ENCODE measurements around the gene MYH7B.

Gene MYH7B

DNA sequence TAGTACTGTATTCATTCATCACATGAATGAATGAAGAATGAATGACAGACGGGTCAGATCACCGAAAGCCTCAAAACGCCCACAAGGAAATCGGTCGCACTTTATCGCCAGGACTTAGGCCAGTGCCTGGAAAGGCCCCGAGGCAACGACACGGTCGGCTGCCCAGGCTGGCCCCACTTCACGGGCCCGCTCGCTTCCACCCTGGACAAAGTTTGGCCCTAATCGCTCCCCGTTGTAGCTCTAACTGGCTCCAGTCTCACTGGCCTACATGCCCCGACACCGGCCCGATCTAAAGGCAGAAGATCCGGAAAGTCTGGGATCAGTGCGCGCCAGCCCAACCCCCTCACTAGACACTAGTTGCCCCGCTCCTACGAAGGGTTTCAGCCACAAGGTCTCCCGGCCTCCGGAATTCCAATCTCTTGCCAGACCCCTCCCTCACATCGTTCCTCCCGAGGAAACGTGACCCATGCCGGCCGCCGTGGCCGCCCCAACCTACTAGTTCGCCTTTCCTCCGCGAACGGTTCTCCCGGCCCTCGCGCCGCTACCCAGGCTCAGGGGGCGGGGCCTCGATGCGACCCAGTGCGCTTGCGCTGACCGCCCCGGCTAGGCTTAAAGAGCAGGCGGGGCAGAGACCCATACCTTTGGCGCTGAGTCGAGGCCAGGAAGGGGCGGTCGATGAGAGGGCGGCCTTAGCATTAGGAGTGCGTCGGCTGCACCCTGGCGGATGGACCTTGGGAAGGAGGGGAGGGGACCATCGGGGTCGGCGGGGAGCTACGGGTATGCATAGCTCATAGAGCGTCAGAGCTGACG, at the start of gene MYH7B, which contains the start of gene GSS:
MYH7B (plus strand) TSS at position 638 of the 810 bp plus-strand sequence. CDS start 22,138 bp downstream, outside the sequence.
GSS (minus strand) TSS at position 576 of the 810 bp plus-strand sequence. CDS start 3,954 bp downstream, outside the sequence.
- Histone ChIP-seq H3K27me3 (ENCODE audit: insufficient read depth, low read length) (no peaks in the 10 kb centered on the region), H3K9me3 (ENCODE audit: low read length) (peaks cover 2% of the 10 kb centered on the region), H3K4me3 (ENCODE audit: low read length) (peak within 1 kb of the TSS; percentile 80), H2AFZ (ENCODE audit: low read depth, low read length) (peak within 1 kb of the TSS; percentile 81), H3K36me3 (ENCODE audit: insufficient read depth, low read length) (no peaks in the 10 kb centered on the region), H3K4me1 (ENCODE audit: insufficient read depth, low read length) (peaks cover 11% of the 10 kb centered on the region)

DNA sequence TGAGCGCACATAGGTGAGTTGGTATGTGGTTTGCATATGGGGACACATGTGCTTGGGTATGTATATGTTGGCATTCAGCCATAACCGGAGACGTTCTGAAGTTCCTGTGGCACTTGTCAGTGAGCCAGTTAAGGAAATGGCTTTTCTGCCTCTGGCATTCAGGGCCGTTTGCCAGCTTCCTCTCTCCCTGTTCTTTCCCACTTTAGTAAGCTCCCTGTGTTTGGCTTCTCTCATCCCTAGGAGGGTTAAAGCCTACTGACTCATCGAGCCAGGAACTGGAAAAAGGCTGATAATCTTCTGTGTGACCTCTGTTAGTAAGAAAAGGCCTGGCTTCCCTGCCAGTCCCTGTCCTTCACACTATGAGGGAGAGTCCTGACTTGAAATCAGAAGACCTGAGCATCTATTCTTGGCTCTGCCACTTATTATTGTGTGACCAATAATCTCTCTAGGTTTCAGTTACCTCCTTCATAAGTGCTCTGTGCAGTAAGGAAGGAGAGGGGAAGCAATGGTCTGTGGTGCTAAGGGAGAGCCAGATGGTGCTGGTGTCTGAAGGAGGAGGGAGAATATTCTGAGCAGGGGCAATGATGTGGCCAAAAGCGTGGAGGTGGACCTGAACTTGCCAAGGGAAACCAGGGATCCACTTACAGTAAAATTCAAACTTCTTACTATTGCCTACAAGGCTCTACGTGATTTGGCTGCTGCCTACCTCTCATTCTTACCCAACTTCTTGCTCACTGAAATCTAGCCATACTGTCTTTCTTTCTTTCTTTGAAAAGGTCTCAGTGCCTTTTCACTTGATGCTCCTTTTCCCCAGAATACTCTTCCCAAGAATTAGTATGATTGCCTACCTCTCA, 47.8 kb upstream of the MYH7B start:
- H3K36me3 ChIP-seq (ENCODE audit: insufficient read depth, low read length) = no peaks in the 10 kb centered on the region
- no peaks in the 10 kb centered on the region for H3K9me3 ChIP-seq (ENCODE audit: low read length)
- H3K4me3 ChIP-seq (ENCODE audit: low read length) = no peak overlapping the region
- H3K27me3 ChIP-seq (ENCODE audit: insufficient read depth, low read length) = no peaks in the 10 kb centered on the region
- no peak overlapping the region for H2AFZ ChIP-seq (ENCODE audit: low read depth, low read length)
- no peaks in the 10 kb centered on the region for H3K4me1 ChIP-seq (ENCODE audit: insufficient read depth, low read length)

DNA sequence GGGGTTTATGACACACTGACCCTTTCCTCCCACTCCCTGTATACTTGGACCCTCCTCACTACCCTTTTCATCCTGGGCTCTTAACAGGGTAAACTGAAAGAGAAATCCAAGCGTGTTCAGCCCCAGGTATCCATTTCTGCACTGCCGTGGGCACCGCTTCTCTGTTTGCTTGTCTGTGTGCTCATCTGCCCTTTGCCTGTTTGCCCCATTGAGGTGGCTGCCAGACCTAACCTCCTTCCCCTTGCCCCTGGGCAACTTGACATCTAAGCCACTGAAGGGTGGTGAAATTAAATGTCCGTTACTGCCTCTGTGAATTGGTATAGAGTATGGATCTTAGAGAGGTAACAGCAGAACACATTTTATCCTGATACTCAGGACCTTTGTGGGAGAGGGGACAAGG, 40.5 kb upstream of the MYH7B start:
- Histone ChIP-seq H3K27me3 (ENCODE audit: insufficient read depth, low read length) (no peaks in the 10 kb centered on the region), H3K9me3 (ENCODE audit: low read length) (no peaks in the 10 kb centered on the region), H3K4me1 (ENCODE audit: insufficient read depth, low read length) (no peaks in the 10 kb centered on the region), H3K36me3 (ENCODE audit: insufficient read depth, low read length) (peaks cover 2% of the 10 kb centered on the region), H2AFZ (ENCODE audit: low read depth, low read length) (no peak overlapping the region), H3K4me3 (ENCODE audit: low read length) (no peak overlapping the region)

DNA sequence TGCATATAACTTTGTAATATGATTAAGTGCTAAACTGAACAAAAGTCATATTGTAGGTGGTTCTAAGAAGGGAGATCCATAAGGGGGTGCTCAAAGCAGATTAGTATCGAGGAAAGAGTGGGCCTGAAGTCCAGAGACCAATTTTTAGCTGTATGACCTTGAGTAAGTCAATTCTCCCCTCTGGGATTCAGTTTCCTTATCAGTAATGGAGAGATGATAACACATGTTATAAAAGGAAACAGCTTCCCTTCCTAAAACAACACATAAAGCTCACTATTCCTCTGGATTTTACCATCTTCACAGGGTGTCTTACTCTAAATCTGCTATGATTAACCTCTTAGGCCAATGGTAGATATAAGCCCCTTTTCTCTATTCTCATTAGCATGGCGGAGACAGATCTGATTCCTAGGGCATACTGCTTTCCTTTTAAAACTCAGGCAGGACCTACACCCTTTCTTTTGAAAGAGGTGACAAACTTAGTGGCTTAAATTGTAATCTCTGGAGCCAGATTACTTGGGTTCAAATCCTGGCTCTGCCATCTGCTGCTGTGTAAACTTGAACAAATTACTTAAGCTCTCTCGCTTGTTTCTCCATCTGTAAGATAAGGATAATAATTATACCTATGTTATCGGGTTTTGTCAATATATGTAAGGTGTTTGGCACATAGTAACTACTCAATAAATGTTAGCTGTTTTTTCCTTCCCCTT, 39.8 kb upstream of the MYH7B start:
- no peaks in the 10 kb centered on the region for H3K4me1 ChIP-seq (ENCODE audit: insufficient read depth, low read length)
- no peak overlapping the region for H3K4me3 ChIP-seq (ENCODE audit: low read length)
- H3K36me3 ChIP-seq (ENCODE audit: insufficient read depth, low read length) = peaks cover 9% of the 10 kb centered on the region
- no peaks in the 10 kb centered on the region for H3K27me3 ChIP-seq (ENCODE audit: insufficient read depth, low read length)
- no peak overlapping the region for H2AFZ ChIP-seq (ENCODE audit: low read depth, low read length)
- no peaks in the 10 kb centered on the region for H3K9me3 ChIP-seq (ENCODE audit: low read length)

DNA sequence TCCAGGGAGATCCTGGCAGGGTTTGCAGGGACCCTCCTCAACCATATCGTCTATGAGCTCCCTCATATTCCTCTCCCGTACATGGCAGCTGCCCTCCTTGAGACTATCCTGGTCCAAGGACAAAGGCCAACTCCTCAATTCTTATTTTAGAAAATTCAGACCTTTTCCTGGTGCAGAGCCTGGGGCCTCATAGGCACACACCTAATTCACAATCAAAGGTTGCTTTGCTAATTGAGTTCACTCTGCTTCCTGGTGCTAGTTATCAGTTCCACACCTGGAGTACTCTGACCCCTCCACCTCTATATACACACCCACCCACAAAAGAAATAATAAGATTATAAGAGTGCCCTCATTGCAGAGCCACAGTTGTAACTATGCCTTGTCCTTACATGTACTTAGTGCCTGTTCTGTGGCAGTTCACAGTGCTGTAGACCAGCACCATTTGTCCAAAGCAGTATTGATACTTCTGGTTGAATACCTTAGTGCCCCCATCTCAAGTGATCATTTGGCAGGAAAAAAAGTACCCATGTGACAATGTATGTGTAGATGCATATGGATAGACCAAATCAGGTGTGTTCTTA, 38.8 kb upstream of the MYH7B start:
- no peak overlapping the region for H3K4me3 ChIP-seq (ENCODE audit: low read length)
- no peaks in the 10 kb centered on the region for H3K9me3 ChIP-seq (ENCODE audit: low read length)
- H3K36me3 ChIP-seq (ENCODE audit: insufficient read depth, low read length) = peaks cover 13% of the 10 kb centered on the region
- no peaks in the 10 kb centered on the region for H3K4me1 ChIP-seq (ENCODE audit: insufficient read depth, low read length)
- H3K27me3 ChIP-seq (ENCODE audit: insufficient read depth, low read length) = no peaks in the 10 kb centered on the region
- H2AFZ ChIP-seq (ENCODE audit: low read depth, low read length) = no peak overlapping the region

DNA sequence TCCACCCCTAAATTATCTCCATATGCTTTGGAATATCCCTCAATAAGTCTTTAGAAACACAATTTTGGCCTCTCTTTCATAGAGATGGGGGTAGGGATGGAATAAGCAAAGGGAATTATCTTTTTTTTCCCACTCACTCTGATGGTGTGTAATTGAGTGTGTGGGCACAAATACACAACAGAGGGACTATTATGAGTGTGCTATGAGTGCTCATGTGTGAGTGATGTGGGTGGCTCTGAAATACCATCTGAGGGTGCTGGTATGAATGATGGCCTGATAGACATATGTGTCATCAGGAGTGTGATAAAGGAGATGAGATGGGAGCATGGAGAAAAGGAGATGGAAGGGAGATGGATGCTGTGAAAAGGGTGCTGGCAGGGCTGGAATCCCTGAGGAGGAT, 35.6 kb upstream of the MYH7B start:
- Histone ChIP-seq H2AFZ (ENCODE audit: low read depth, low read length) (no peak overlapping the region), H3K27me3 (ENCODE audit: insufficient read depth, low read length) (no peaks in the 10 kb centered on the region), H3K9me3 (ENCODE audit: low read length) (peaks cover 5% of the 10 kb centered on the region), H3K4me1 (ENCODE audit: insufficient read depth, low read length) (no peaks in the 10 kb centered on the region), H3K4me3 (ENCODE audit: low read length) (no peak overlapping the region), H3K36me3 (ENCODE audit: insufficient read depth, low read length) (peaks cover 21% of the 10 kb centered on the region)

DNA sequence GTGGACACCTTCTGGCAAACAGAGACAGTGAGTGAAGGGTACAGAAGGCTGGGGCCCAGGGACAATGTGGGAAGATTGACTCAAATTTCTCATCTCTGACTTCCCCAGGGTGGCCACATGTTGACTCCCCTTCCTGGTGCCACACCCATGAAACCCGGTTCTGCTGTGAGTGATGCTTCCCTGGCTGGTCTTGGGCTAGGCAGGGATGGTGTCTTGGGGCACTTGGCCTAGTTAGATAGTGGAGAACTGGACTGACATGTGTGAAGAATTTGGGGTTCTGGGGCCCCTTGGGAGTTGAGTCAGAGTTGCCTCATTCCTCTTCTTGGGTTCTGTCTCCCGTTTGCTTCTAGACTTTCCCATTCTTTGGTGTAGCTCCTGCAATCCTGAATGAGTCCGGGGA, 34.2 kb upstream of the MYH7B start:
- H3K36me3 ChIP-seq (ENCODE audit: insufficient read depth, low read length) = peaks cover 27% of the 10 kb centered on the region

DNA sequence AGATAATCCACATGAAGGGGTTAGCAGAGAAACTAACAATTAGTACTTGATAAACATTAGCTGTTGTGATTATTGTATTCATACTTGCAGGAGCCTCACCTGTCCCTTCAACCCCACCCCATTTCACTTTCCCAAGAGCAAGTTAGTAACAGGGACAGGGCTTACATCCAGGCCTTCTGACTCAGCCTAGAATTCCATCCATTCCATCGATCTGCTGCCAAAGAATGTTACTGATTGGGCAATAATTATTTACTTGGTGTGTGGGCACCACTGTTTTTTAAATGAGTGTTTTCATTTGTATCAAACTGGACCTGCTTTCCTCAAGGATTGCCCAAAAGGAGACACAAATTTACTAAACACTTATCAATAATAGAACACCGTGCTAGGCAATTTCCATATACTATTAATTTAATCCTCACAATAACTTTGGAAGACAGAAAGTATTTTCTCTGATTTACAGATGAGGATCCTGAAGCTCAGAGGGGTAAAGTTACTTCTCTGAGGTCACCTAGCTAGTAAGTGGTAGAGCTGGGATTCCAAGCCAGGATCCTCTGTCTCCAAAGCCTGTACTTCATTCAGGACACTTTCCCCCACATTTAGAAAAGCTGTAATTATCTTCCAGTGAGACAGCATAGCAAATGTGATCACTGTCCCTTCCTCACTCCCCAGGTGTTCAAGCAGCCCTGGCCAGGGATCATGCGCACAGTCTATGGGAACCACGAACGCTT, 32.9 kb upstream of the MYH7B start:
- H3K4me1 ChIP-seq (ENCODE audit: insufficient read depth, low read length) = no peaks in the 10 kb centered on the region
- H3K27me3 ChIP-seq (ENCODE audit: insufficient read depth, low read length) = no peaks in the 10 kb centered on the region
- H3K36me3 ChIP-seq (ENCODE audit: insufficient read depth, low read length) = peaks cover 39% of the 10 kb centered on the region
- no peak overlapping the region for H2AFZ ChIP-seq (ENCODE audit: low read depth, low read length)
- peaks cover 5% of the 10 kb centered on the region for H3K9me3 ChIP-seq (ENCODE audit: low read length)
- no peak overlapping the region for H3K4me3 ChIP-seq (ENCODE audit: low read length)

More for the DNA sequence above, 34.2 kb upstream of the MYH7B start:
- Histone ChIP-seq H3K9me3 (ENCODE audit: low read length) (peaks cover 5% of the 10 kb centered on the region), H3K4me3 (ENCODE audit: low read length) (no peak overlapping the region), H2AFZ (ENCODE audit: low read depth, low read length) (no peak overlapping the region), H3K4me1 (ENCODE audit: insufficient read depth, low read length) (no peaks in the 10 kb centered on the region), H3K27me3 (ENCODE audit: insufficient read depth, low read length) (no peaks in the 10 kb centered on the region)

DNA sequence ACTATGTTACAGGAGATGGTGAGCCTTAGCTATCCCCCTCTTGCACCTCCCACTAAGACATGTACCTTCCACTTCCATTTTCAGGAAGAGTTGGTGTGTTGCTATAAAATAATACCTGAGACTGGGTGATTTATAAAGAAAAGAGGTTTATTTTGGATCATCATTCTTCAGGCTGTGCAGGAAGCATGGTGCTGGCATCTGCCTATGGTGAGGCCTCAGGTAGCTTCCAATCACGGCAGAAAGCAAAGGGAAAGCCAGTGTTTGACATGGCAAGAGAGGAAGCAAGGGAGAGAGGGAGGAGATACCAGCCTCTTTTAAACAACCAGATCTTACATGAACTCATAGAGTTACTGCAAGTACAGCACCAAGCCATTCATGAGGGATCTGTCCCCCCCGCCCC, 32.3 kb upstream of the MYH7B start:
- H3K27me3 ChIP-seq (ENCODE audit: insufficient read depth, low read length) = no peaks in the 10 kb centered on the region

DNA sequence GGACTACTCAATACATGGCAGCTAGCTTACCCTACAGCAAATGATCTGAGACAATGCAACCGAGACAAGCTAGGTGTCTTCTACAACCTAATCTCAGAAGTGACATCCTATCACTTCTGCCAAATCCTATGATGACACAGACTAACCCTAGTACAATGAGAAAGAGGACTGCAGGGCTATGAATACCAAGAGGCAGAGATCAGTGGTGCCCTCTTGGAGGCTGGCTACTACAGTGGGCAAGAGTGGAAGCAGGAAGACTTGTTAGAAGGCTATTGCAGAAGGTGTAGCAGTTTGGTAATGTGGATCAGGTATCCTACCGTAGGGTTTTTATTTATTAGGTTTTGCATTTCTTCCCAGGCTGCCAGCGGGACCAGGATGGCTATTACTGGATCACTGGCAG, 30.3 kb upstream of the MYH7B start:
- no peaks in the 10 kb centered on the region for H3K27me3 ChIP-seq (ENCODE audit: insufficient read depth, low read length)
- H3K36me3 ChIP-seq (ENCODE audit: insufficient read depth, low read length) = peaks cover 51% of the 10 kb centered on the region
- H3K4me1 ChIP-seq (ENCODE audit: insufficient read depth, low read length) = no peaks in the 10 kb centered on the region
- H3K4me3 ChIP-seq (ENCODE audit: low read length) = no peak overlapping the region
- H2AFZ ChIP-seq (ENCODE audit: low read depth, low read length) = no peak overlapping the region
- peaks cover 5% of the 10 kb centered on the region for H3K9me3 ChIP-seq (ENCODE audit: low read length)

More for the DNA sequence above, 32.3 kb upstream of the MYH7B start:
- Histone ChIP-seq H3K4me3 (ENCODE audit: low read length) (no peak overlapping the region), H3K4me1 (ENCODE audit: insufficient read depth, low read length) (no peaks in the 10 kb centered on the region), H3K36me3 (ENCODE audit: insufficient read depth, low read length) (peaks cover 42% of the 10 kb centered on the region), H2AFZ (ENCODE audit: low read depth, low read length) (no peak overlapping the region), H3K9me3 (ENCODE audit: low read length) (peaks cover 5% of the 10 kb centered on the region)

DNA sequence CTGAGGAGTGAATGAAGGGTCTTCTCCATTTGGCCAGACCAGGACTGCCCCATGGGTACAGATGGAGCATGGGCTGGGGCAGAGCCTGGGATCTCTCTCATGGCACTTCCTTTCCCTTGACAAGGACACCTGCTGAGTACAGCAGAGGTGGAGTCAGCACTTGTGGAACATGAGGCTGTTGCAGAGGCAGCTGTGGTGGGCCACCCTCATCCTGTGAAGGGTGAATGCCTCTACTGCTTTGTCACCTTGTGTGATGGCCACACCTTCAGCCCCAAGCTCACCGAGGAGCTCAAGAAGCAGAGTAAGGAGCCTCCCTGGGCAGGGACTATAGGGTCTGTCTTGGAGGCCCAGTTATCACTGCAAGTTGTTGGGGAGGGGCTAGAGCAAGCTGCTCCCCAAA, 29.7 kb upstream of the MYH7B start:
- no peaks in the 10 kb centered on the region for H3K27me3 ChIP-seq (ENCODE audit: insufficient read depth, low read length)
- no peaks in the 10 kb centered on the region for H3K4me1 ChIP-seq (ENCODE audit: insufficient read depth, low read length)
- H3K36me3 ChIP-seq (ENCODE audit: insufficient read depth, low read length) = peaks cover 47% of the 10 kb centered on the region
- peaks cover 5% of the 10 kb centered on the region for H3K9me3 ChIP-seq (ENCODE audit: low read length)
- H2AFZ ChIP-seq (ENCODE audit: low read depth, low read length) = no peak overlapping the region
- H3K4me3 ChIP-seq (ENCODE audit: low read length) = no peak overlapping the region

DNA sequence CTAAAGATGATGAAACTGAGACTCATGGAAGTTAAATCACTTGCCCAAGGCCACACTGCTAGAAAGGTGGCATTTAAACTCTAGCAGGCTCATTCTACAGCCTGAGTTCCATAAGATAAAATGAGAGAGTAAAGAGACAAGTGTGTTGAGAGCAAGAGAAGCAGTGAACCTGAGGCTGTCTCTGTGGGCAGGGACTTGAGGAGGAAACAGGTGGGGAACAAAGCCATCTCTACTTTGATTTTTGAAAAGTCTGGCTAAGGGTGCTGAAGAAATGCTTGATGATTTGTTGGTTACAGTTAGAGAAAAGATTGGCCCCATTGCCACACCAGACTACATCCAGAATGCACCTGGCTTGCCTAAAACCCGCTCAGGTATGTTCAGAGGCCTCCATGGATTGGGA, 29.1 kb upstream of the MYH7B start:
- H3K9me3 ChIP-seq (ENCODE audit: low read length) = peaks cover 5% of the 10 kb centered on the region
- peaks cover 45% of the 10 kb centered on the region for H3K36me3 ChIP-seq (ENCODE audit: insufficient read depth, low read length)

More for the DNA sequence above, 29.1 kb upstream of the MYH7B start:
- no peaks in the 10 kb centered on the region for H3K4me1 ChIP-seq (ENCODE audit: insufficient read depth, low read length)
- H3K4me3 ChIP-seq (ENCODE audit: low read length) = no peak overlapping the region
- H2AFZ ChIP-seq (ENCODE audit: low read depth, low read length) = no peak overlapping the region
- no peaks in the 10 kb centered on the region for H3K27me3 ChIP-seq (ENCODE audit: insufficient read depth, low read length)
